Activated CD8-positive, alpha-beta T cell treated with anti-CD3 and anti-CD28 coated beads, Interleukin-2, amount 10 ng/mL, durations not matched to agents 7 days and 5 days (primary cell): ENCODE results near the gene REEP5. TPM values are rescaled to one million over a fixed set of nuclear protein-coding genes. Genes with fewer than 3 reads are reported as not detected.
"Not testable (repeated sequence)": the region's sequence is repeated elsewhere in the genome, so short reads cannot be mapped to it uniquely, and the experiment has no call there.

Source experiments
- ATAC-seq: fragments of 150-1000 bp; cut with Tn5 transposase; one replicate; pipeline ENCODE4 v1.10.0; 2021; ENCODE audit warnings: moderate library complexity
- CTCF ChIA-PET: fragments of 350-600 bp; sonication (Branson Sonifier 250); formaldehyde crosslinking; loops from one replicate; lab custom pipeline; 2021; ENCODE audit warnings: antibody characterized with exemption; lab: Charles Lee
- POLR2A ChIA-PET: fragments of 350-600 bp; sonication (Branson Sonifier 250); formaldehyde crosslinking; loops from one replicate; lab custom pipeline; 2021; ENCODE audit warnings: antibody characterized with exemption; lab: Charles Lee
- DNase-seq: peaks from one replicate; pipeline ENCODE4 v3.0.0-alpha.2; 2020
- H3K27ac Mint-ChIP-seq: one replicate; pipeline ENCODE4 v1.8.0; 2021; ENCODE audit warnings: mild to moderate bottlenecking, mixed read lengths
- H3K27me3 Mint-ChIP-seq: one replicate; pipeline ENCODE4 v1.8.0; 2021; ENCODE audit warnings: low read depth, mixed read lengths
- H3K36me3 Mint-ChIP-seq: one replicate; pipeline ENCODE4 v1.8.0; 2021; ENCODE audit warnings: low read depth, mixed read lengths
- H3K4me1 Mint-ChIP-seq: one replicate; pipeline ENCODE4 v1.8.0; 2021; ENCODE audit warnings: low read depth, mixed read lengths
- H3K4me3 Mint-ChIP-seq: one replicate; pipeline ENCODE4 v1.8.0; 2021; ENCODE audit warnings: mild to moderate bottlenecking, mixed read lengths
- H3K9me3 Mint-ChIP-seq: one replicate; pipeline ENCODE4 v1.8.0; 2022; ENCODE audit warnings: mixed read lengths; ENCODE audit not compliant: insufficient read depth
- total RNA-seq, 2 experiments: library from RNA; stranded (reverse); gene quantifications; one replicate each; pipeline ENCODE4 v1.2.3, GENCODE V29; 2021

REEP5 gene
- 10 to 100 TPM; 77.6 to 85.0 TPM for total RNA-seq

DNA sequence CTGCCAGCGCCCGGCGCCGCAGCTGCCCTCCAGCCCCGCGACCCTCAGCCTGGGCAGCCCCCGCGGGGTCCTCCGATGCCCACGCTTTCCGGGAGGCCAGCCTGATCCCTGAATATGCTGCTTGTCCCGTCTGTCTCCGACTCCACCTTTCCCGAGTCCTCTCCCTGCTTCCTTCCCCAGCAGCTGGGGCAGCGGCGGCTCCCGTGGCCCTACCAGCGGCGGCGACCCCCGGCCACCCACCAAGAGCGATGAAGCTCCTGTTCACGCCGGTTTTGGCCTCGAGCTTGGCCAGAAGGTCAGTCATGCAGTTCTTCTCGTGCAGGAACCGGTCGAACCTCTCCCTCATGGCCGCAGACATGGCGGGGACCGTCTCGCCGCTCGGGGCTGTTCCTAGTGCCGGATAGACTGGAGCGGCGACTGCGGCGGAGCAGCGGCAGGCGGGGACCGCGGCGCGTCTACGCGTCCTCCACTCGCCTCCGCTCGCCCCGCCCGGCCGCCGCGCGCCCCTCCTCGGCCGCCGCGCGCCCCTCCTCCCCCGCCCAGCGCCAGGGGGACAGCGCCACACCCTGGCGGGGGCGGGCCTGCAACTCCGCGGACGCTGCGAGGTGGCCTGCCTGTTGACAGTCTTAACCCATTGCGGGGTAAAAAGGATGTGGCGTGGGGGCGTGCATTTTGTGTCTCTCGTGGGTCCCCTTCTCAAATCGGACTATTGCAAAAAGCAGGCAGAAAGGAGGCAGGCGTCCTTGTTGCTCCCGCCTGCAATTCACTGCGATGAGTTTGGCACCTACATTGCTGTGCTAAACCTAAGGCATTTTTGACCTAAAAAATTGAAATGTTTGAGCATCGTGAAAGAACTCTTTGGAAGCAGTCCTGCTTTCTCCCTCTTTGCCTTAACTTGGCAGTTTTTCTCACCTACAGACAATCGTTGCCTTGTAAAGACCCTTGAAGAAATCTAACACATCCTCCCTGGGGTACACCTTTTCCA lies at the start of gene REEP5:
TSS of gene REEP5 (minus strand) at position 395 of the 985 bp plus-strand sequence. CDS start at position 358, 37 bp downstream.
- Mint-ChIP-seq H3K27me3 (no peaks in the 10 kb centered on the region), H3K27ac (peak within 1 kb of the TSS; percentile 97), H3K9me3 (no peaks in the 10 kb centered on the region), H3K36me3 (peaks cover 40% of the 10 kb centered on the region), H3K4me1 (peaks cover 70% of the 10 kb centered on the region), H3K4me3 (peak within 1 kb of the TSS; percentile 95)
- ChIA-PET POLR2A (interaction anchor here (1.1 to 6.2 kb wide), 4 partner anchors 10 to 61 kb away, joined by 3 to 51 read pairs (median 5); partner anchors contain the start of genes DCP2 and SRP19), CTCF (interaction anchor here (0.7 to 4.7 kb wide), 30 partner anchors 9 to 371 kb away, joined by 3 to 32 read pairs (median 5); partner anchors contain the start of genes DCP2 and SRP19)
- peak; percentile 88 for DNase-seq
- ATAC-seq = peak; percentile 84

DNA sequence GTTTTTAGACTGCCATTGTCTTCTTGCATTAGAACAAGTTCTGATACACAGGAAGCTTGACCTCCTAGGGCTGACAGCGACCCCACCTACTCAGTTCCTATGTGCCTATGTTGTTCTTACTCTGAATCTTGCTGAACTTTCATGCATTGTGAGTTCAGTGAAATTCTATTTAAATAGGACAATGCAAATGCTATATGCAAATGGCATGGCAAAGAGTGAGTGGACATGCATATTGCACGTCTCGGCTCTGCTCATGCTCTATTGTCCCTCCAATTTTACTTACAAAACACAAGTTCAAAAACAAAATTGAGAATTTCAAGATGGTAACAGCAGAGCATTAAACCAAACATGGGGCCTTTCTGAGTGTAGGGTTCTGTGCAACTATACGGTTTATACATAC lies 49.2 kb upstream of the REEP5 start:
- no peak for ATAC-seq
- peaks cover 10% of the 10 kb centered on the region for H3K4me1 Mint-ChIP-seq
- H3K4me3 Mint-ChIP-seq = no peak overlapping the region
- H3K9me3 Mint-ChIP-seq = no peaks in the 10 kb centered on the region
- ChIA-PET CTCF (interaction anchor here (1.3 kb wide), 1 partner anchor 49 kb away, joined by 4 read pairs; the partner anchor contains the start of gene REEP5), POLR2A (interaction anchor here (1.1 kb wide), 1 partner anchor 111 kb away, joined by 3 read pairs; the partner anchor contains the start of gene SRP19)
- no peaks in the 10 kb centered on the region for H3K27me3 Mint-ChIP-seq
- no peak for DNase-seq
- no peak overlapping the region for H3K27ac Mint-ChIP-seq
- no peaks in the 10 kb centered on the region for H3K36me3 Mint-ChIP-seq

DNA sequence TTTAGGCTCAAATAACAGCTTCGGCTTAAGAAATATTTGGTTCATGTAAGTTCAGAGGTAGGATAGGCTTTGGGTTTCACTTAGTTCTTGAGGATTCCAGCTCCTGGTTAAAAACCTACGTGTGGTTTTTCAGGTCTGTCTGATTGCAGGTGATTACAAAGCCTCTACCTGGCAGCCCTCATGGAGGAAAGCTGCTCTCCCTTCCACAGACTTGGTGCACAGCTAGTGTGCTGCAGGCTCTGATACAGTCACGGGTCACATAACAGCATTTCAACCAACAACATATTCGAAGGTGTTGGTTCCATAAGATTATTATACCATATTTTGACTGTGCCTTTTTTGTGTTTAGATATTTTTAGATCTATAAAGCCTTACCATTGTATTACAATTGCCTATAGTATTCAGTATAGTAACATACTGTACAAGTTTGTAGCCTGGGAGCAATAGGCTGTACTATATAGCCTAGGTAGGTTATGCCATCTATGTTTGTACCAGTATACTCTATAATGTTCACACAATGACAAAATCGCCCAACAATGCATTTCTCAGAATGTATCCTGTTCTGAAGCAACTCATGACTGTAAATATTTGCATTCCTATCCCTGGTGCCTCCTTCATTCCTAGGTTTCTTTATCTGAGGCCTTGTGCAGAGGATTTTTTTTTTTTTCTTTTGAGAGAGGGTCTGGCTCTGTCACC lies 46.5 kb upstream of the REEP5 start:
- CTCF ChIA-PET = interaction anchor here (0.6 to 2.4 kb wide), 7 partner anchors 8 to 103 kb away, joined by 3 to 6 read pairs (median 3); partner anchors contain the start of gene DCP2
- no peaks in the 10 kb centered on the region for H3K36me3 Mint-ChIP-seq
- H3K27me3 Mint-ChIP-seq = no peaks in the 10 kb centered on the region
- H3K4me3 Mint-ChIP-seq = no peak overlapping the region
- H3K27ac Mint-ChIP-seq = no peak overlapping the region
- ATAC-seq = no peak
- H3K4me1 Mint-ChIP-seq = peaks cover 11% of the 10 kb centered on the region
- no peak for DNase-seq
- no peaks in the 10 kb centered on the region for H3K9me3 Mint-ChIP-seq
- POLR2A ChIA-PET = interaction anchor here (2.1 kb wide), 1 partner anchor 8 kb away, joined by 10 read pairs; the partner anchor contains the start of gene DCP2

DNA sequence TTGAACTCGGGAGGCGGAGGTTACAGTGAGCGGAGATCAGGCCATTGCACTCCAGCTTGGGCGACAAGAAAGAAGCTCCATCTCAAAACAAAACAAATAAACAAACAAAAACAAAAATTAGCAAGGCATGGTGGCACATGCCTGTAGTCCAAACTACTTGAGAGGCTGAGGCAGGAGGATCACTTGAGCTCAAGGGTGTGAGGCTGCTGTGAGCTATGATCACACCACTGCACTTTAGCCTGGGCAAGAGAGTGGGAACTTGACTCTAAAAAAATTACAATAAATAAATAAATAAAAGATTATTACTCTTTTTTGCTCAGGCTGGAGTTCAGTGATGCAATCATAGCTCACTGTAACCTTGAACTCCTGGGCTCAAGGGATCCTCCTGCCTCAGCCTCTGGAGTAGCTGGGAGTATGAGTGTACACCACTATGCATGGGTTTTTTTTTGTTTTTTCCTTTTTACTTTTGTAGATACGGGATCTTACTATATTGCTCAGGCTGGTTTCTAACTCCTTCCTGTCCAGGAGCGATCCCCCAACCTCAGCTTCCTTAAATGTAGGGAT lies 45.6 kb upstream of the REEP5 start:
- H3K36me3 Mint-ChIP-seq = no peaks in the 10 kb centered on the region
- DNase-seq = no peak
- H3K27ac Mint-ChIP-seq = no peak overlapping the region
- H3K27me3 Mint-ChIP-seq = no peaks in the 10 kb centered on the region
- CTCF ChIA-PET = interaction anchor here (0.6 to 8.1 kb wide), 9 partner anchors 7 to 802 kb away, joined by 3 to 47 read pairs (median 3); partner anchors contain the start of gene DCP2
- no peak for ATAC-seq
- H3K9me3 Mint-ChIP-seq = no peaks in the 10 kb centered on the region
- POLR2A ChIA-PET = interaction anchor here (0.6 to 2.1 kb wide), 2 partner anchors 9 to 313 kb away, joined by 3 to 10 read pairs; partner anchors contain the start of gene DCP2
- H3K4me3 Mint-ChIP-seq = no peak overlapping the region
- peaks cover 20% of the 10 kb centered on the region for H3K4me1 Mint-ChIP-seq

DNA sequence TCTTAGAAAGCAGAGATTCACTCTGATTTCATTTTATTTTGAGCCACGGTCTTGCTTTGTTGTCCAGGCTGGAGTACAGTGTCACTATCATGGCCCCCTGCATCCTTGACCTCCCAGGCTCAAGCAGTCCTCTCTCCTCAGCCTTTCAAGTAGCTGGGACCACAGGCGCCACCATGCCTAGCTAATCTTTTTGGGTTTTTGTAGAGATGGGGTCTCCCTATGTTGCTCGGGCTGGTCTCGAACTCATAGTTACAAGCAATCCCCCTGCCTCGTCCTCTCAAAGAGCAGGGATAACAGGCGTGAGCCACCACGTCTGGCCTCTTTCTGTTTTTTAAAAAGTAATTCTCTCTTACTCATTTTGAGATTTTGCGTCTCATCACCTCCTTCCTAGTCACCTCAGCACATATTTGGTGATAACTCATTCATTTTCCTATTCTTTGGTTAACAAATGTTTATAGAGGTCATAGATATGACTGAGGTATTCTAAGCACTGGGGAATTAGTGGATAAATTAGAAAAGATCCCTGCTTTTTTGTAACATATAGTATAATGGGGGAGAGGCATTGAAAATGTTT lies 43.8 kb upstream of the REEP5 start:
- H3K4me3 Mint-ChIP-seq = no peak overlapping the region
- no peak overlapping the region for H3K27ac Mint-ChIP-seq
- DNase-seq = no peak
- no peaks in the 10 kb centered on the region for H3K27me3 Mint-ChIP-seq
- H3K4me1 Mint-ChIP-seq = peaks cover 24% of the 10 kb centered on the region
- ChIA-PET POLR2A (interaction anchor here (1.8 kb wide), 1 partner anchor 11 kb away, joined by 6 read pairs; the partner anchor contains the start of gene DCP2), CTCF (interaction anchor here (1.0 to 8.1 kb wide), 5 partner anchors 9 to 364 kb away, joined by 3 to 47 read pairs (median 4); partner anchors contain the start of genes DCP2 and REEP5)
- H3K9me3 Mint-ChIP-seq = no peaks in the 10 kb centered on the region
- no peaks in the 10 kb centered on the region for H3K36me3 Mint-ChIP-seq
- ATAC-seq = no peak

DNA sequence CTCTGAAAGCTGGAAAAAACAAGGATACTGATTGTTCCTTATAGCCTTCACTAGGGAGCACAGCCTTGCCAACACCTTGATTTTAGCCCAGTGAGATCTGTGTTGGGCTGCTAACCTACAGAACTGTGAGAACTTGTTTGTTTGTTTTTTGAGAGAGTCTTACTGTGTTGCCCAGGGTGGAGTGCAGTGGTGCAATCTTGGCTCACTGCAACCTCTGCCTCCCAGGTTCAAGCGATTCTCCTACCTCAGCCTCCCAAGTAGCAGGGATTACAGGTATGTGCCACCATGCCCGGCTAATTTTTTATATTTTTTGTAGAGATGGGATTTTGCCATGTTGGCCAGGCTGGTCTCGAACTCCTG lies 41.3 kb upstream of the REEP5 start:
- ChIA-PET POLR2A (interaction anchor here (0.6 kb wide), 2 partner anchors 45 to 50 kb away, joined by 3 read pairs; no protein-coding TSS in a partner anchor), CTCF (interaction anchor here (1.1 to 8.1 kb wide), 6 partner anchors 11 to 206 kb away, joined by 3 to 47 read pairs (median 6); partner anchors contain the start of genes DCP2 and REEP5)
- Mint-ChIP-seq H3K27ac (peak overlapping the region; percentile 50), H3K4me1 (peaks cover 45% of the 10 kb centered on the region)
- H3K36me3 Mint-ChIP-seq, ATAC-seq, H3K4me3 Mint-ChIP-seq, DNase-seq, H3K9me3 Mint-ChIP-seq, H3K27me3 Mint-ChIP-seq: not testable (repeated sequence)

DNA sequence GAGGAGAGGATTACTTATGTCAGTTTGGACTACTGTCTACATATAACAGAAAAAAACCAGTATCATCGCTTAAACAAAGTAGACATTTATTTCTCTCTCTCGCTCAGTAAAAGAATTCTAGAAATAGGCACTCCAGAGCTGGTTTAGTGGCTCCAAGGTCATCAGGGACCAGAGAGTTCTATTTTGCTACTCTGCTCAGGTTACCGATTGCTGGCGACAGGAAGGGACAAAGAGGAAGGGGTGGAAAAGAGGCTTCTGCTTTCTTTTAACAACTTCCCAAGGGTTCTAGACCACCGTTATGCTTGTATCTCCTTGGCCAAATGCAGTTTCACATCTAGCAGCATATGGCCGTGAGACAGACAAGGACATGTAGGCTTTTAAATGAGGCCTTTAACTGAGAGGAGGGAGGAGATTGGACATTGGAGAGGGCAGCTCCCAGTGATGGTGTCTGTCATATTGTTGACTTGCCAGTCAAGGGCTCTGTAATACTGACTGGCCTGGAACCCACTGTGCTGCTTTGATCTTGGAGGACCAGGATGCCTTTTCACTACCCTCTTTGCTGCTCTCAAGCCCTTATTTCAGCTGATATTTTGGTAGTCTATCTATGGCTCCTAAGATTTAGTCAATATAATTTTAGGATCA lies 39.0 kb upstream of the REEP5 start:
- no peak for DNase-seq
- Mint-ChIP-seq H3K4me3 (no peak overlapping the region), H3K27ac (no peak overlapping the region), H3K36me3 (no peaks in the 10 kb centered on the region), H3K27me3 (peaks cover 4% of the 10 kb centered on the region), H3K9me3 (no peaks in the 10 kb centered on the region), H3K4me1 (peaks cover 48% of the 10 kb centered on the region)
- POLR2A ChIA-PET = interaction anchor here (0.5 kb wide), 1 partner anchor 569 kb away, joined by 3 read pairs; no protein-coding TSS in a partner anchor
- CTCF ChIA-PET = interaction anchor here (0.9 to 8.1 kb wide), 5 partner anchors 8 to 113 kb away, joined by 3 to 47 read pairs (median 6); partner anchors contain the start of gene DCP2
- no peak for ATAC-seq

DNA sequence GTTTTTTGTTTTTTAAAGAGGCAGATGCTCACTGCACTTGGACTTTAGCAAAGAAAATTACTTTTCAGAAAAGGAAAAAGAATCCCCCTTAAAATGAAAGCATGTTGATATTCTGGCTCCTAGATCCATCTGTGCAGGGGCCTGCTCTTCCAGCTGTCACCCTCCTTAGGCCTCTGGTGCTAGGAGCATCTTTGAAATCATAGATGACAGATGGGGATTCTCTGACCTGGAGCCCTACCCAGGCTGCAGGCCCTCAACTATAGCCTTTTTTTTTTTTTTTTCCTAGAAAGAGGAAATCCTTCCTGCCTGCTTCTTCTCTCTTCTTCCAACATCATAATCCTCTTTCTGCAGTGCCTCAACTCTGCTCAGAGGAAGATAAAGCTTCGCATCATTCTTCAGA lies 38.3 kb upstream of the REEP5 start:
- H3K27me3 Mint-ChIP-seq = peaks cover 4% of the 10 kb centered on the region
- ChIA-PET POLR2A (interaction anchor here (1.3 kb wide), 1 partner anchor 16 kb away, joined by 6 read pairs; the partner anchor contains the start of gene DCP2), CTCF (interaction anchor here (0.9 to 8.1 kb wide), 6 partner anchors 9 to 112 kb away, joined by 3 to 47 read pairs (median 6); partner anchors contain the start of gene DCP2)
- DNase-seq (no peak), ATAC-seq (no peak)
- no peak overlapping the region for H3K4me3 Mint-ChIP-seq
- H3K27ac Mint-ChIP-seq = peak overlapping the region; percentile 12
- no peaks in the 10 kb centered on the region for H3K36me3 Mint-ChIP-seq
- H3K9me3 Mint-ChIP-seq = no peaks in the 10 kb centered on the region
- H3K4me1 Mint-ChIP-seq = peaks cover 48% of the 10 kb centered on the region

DNA sequence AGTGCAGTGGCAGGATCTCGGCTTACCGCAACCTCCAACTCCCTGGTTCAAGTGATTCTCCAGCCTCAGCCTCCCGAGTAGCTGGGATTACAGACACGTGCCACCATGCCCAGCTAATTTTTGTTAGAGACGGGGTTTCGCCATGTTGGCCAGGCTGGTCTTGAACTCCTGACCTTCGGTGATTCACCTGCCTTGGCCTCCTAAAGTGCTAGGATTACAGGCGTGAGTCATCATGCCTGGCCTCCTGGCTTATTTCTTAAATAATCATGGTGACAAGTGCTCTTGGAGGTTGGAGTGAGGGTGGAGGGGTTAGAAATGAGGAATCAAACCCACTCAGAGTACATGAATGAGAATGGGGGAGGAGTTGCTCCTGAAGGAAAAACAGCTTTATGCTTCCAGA lies 37.8 kb upstream of the REEP5 start:
- H3K36me3 Mint-ChIP-seq, DNase-seq, H3K4me3 Mint-ChIP-seq, H3K9me3 Mint-ChIP-seq, ATAC-seq, H3K27me3 Mint-ChIP-seq: not testable (repeated sequence)
- ChIA-PET POLR2A (interaction anchor here (1.3 kb wide), 1 partner anchor 16 kb away, joined by 6 read pairs; the partner anchor contains the start of gene DCP2), CTCF (interaction anchor here (1.5 to 8.1 kb wide), 5 partner anchors 9 to 37 kb away, joined by 4 to 47 read pairs (median 6); partner anchors contain the start of gene DCP2)
- peak overlapping the region; percentile 28 for H3K27ac Mint-ChIP-seq
- H3K4me1 Mint-ChIP-seq = peaks cover 47% of the 10 kb centered on the region
